H1 (cell line): Measurements from ENCODE around the gene CWH43. TPM values are rescaled to one million over a fixed set of nuclear protein-coding genes. Genes with fewer than 3 reads are reported as not detected.

Source experiments
- CTCF ChIA-PET: fragments of 300-600 bp; sonication (Branson Sonifier 250); formaldehyde crosslinking; loops from one replicate; lab custom pipeline; 2021; ENCODE audit not compliant: partially characterized antibody; lab: Charles Lee
- POLR2A ChIA-PET: fragments of 300-600 bp; sonication (Branson Sonifier 250); formaldehyde crosslinking; loops from one replicate; lab custom pipeline; 2021; ENCODE audit warnings: inconsistent platforms; ENCODE audit not compliant: partially characterized antibody; lab: Charles Lee
- DNase-seq, 2 experiments: peaks; one replicate each; pipeline versions ENCODE4 v3.0.0 to v3.0.0-alpha.2; 2010 to 2022; ENCODE audit warnings: low spot score in 2 of 2, low read depth in 1 of 2, mixed read lengths in 1 of 2
- FAIRE-seq: peaks from 2 replicates; lab custom pipeline; 2011; peaks lifted over from hg19 to GRCh38; lab: Jason Lieb, UNC
- H2AFZ ChIP-seq: 2 replicates; pipeline ENCODE4 v1.8.1; 2012; ENCODE audit warnings: low read length, inconsistent platforms
- H2AK5ac ChIP-seq: 2 replicates; pipeline ENCODE4 v1.6.1; 2013; ENCODE audit warnings: low read depth, low read length
- H2BK120ac ChIP-seq: replicated peaks from 2 replicates; pipeline ENCODE3; 2013; ENCODE audit warnings: low read depth, low read length, inconsistent platforms
- H2BK12ac ChIP-seq: 2 replicates; pipeline ENCODE4 v1.6.1; 2013; ENCODE audit warnings: low read depth, low read length
- H2BK15ac ChIP-seq: 2 replicates; pipeline ENCODE4 v1.6.1; 2013; ENCODE audit warnings: low read length
- H2BK20ac ChIP-seq: 2 replicates; pipeline ENCODE4 v1.6.1; 2013; ENCODE audit warnings: low read length
- H2BK5ac ChIP-seq: 2 replicates; pipeline ENCODE4 v1.6.1; 2013; ENCODE audit warnings: low read depth, low read length
- H3K14ac ChIP-seq: 2 replicates; pipeline ENCODE4 v1.6.1; 2013; ENCODE audit warnings: inconsistent platforms; ENCODE audit not compliant: insufficient read length
- H3K18ac ChIP-seq: 2 replicates; pipeline ENCODE4 v1.6.1; 2013; ENCODE audit warnings: low read length; ENCODE audit errors: extremely low read depth
- H3K23ac ChIP-seq: 2 replicates; pipeline ENCODE4 v1.6.1; 2013; ENCODE audit warnings: inconsistent platforms; ENCODE audit not compliant: insufficient read length
- H3K23me2 ChIP-seq: 2 replicates; pipeline ENCODE4 v1.6.1; 2013; ENCODE audit warnings: low read depth, low read length
- H3K27ac ChIP-seq: 2 replicates; pipeline ENCODE4 v1.6.1; 2011; ENCODE audit warnings: low read depth, low read length, inconsistent platforms
- H3K27me3 ChIP-seq, 4 experiments: replicated peaks in 1 of 4; 1 replicate in 1 of 4; 2 replicates in 3 of 4; pipeline versions ENCODE4 v1.6.1 to v1.8.1; 2011 to 2013; ENCODE audit warnings: low read length in 3 of 4, mild to moderate bottlenecking in 3 of 4, inconsistent platforms in 2 of 4, mixed read lengths in 2 of 4, moderate library complexity in 1 of 4; ENCODE audit not compliant: control insufficient read depth in 3 of 4, insufficient read depth in 3 of 4; ENCODE audit errors: extremely low read depth in 1 of 4
- H3K36me3 ChIP-seq, 4 experiments: 2 replicates each; pipeline versions ENCODE4 v1.6.1 to v1.8.1; 2011 to 2013; ENCODE audit warnings: mild to moderate bottlenecking in 4 of 4, low read length in 3 of 4, moderate library complexity in 2 of 4, control low read depth in 1 of 4, inconsistent platforms in 1 of 4; ENCODE audit not compliant: insufficient read depth in 4 of 4, control insufficient read depth in 2 of 4
- H3K4ac ChIP-seq: replicated peaks from 2 replicates; pipeline ENCODE3; 2013; ENCODE audit warnings: low read length, low read depth, mixed read lengths, inconsistent platforms; ENCODE audit not compliant: insufficient read length
- H3K4me1 ChIP-seq, 4 experiments: replicated peaks in 1 of 4; 1 replicate in 1 of 4; 2 replicates in 3 of 4; pipeline versions ENCODE4 v1.6.1 to v1.8.1; 2011 to 2013; ENCODE audit warnings: low read length in 3 of 4, inconsistent platforms in 2 of 4, mixed read lengths in 1 of 4; ENCODE audit not compliant: insufficient read depth in 4 of 4, control insufficient read depth in 3 of 4
- H3K4me2 ChIP-seq, 2 experiments: 2 replicates each; pipeline versions ENCODE4 v1.6.1 to v1.8.1; 2011 to 2013; ENCODE audit warnings: low read depth in 2 of 2, low read length in 2 of 2, control low read depth in 1 of 2, inconsistent platforms in 1 of 2, mild to moderate bottlenecking in 1 of 2; ENCODE audit not compliant: insufficient read depth in 1 of 2
- H3K4me3 ChIP-seq, 4 experiments: fragments of 200-600, 300-600 bp in 1 of 4; sonication (generic), shearing (Covaris generic), sonication (Bioruptor Twin) in 1 of 4; 2 replicates each; pipeline versions ENCODE4 v1.5.1 to v1.8.1; 2011 to 2016; ENCODE audit warnings: low read length in 4 of 4, low read depth in 3 of 4, control low read depth in 2 of 4, inconsistent platforms in 2 of 4, mild to moderate bottlenecking in 2 of 4, mixed read lengths in 1 of 4, moderate library complexity in 1 of 4; ENCODE audit not compliant: insufficient read depth in 2 of 4; ENCODE audit errors: extremely low read depth in 1 of 4
- H3K56ac ChIP-seq: replicated peaks from 2 replicates; pipeline ENCODE3; 2013; ENCODE audit warnings: low read depth, mild to moderate bottlenecking, mixed read lengths, low read length, inconsistent platforms; ENCODE audit not compliant: insufficient read length
- H3K79me1 ChIP-seq: 2 replicates; pipeline ENCODE4 v1.6.1; 2013; ENCODE audit warnings: low read depth, low read length, control low read depth
- H3K79me2 ChIP-seq, 2 experiments: 2 replicates each; pipeline versions ENCODE4 v1.6.1 to v1.8.1; 2012 to 2013; ENCODE audit warnings: low read length in 2 of 2, mild to moderate bottlenecking in 2 of 2, inconsistent platforms in 1 of 2; ENCODE audit not compliant: insufficient read depth in 2 of 2, control insufficient read depth in 1 of 2
- H3K9ac ChIP-seq, 4 experiments: replicated peaks in 1 of 4; 1 replicate in 1 of 4; 2 replicates in 3 of 4; pipeline versions ENCODE4 v1.6.1 to v1.8.1; 2011 to 2013; ENCODE audit warnings: low read depth in 3 of 4, low read length in 3 of 4, control low read depth in 2 of 4, mild to moderate bottlenecking in 2 of 4, moderate library complexity in 2 of 4, inconsistent platforms in 1 of 4; ENCODE audit errors: extremely low read depth in 1 of 4
- H3K9me3 ChIP-seq, 2 experiments: 2 replicates each; pipeline versions ENCODE4 v1.6.1 to v1.8.1; 2012 to 2013; ENCODE audit warnings: mild to moderate bottlenecking in 2 of 2, moderate library complexity in 2 of 2, control low read depth in 1 of 2, inconsistent platforms in 1 of 2, low read depth in 1 of 2, low read length in 1 of 2, mixed read lengths in 1 of 2; ENCODE audit not compliant: insufficient read depth in 2 of 2
- H4K20me1 ChIP-seq, 2 experiments: replicated peaks in 1 of 2; 2 replicates each; pipeline versions ENCODE3 to v1.8.1; 2011 to 2013; ENCODE audit warnings: inconsistent platforms in 2 of 2, low read length in 2 of 2, mild to moderate bottlenecking in 1 of 2; ENCODE audit not compliant: insufficient read depth in 2 of 2, control insufficient read depth in 1 of 2
- H4K5ac ChIP-seq: 2 replicates; pipeline ENCODE4 v1.6.1; 2013; ENCODE audit warnings: low read length, low read depth, mixed read lengths, inconsistent platforms; ENCODE audit not compliant: insufficient read length
- H4K8ac ChIP-seq: 2 replicates; pipeline ENCODE4 v1.8.0; 2013; ENCODE audit warnings: mild to moderate bottlenecking, moderate library complexity, low read length, inconsistent platforms; ENCODE audit not compliant: insufficient read depth; ENCODE audit errors: extremely low read depth
- H4K91ac ChIP-seq: replicated peaks from 2 replicates; pipeline ENCODE3; 2013; ENCODE audit warnings: low read length, mixed read lengths, inconsistent platforms; ENCODE audit not compliant: insufficient read length
- FOSL1 ChIP-seq: IDR thresholded peaks from 2 replicates; pipeline ENCODE4 v1.6.1; 2011; ENCODE audit warnings: mild to moderate bottlenecking, low read depth, low read length, moderate library complexity; ENCODE audit not compliant: insufficient read depth
- GTF2F1 ChIP-seq: IDR thresholded peaks from 2 replicates; pipeline ENCODE4 v1.6.1; 2012; ENCODE audit warnings: low read depth, low read length, improper control_type of control experiment, borderline replicate concordance
- PHF8 ChIP-seq: fragments of 200-600 bp; sonication (generic); conservative IDR thresholded peaks from 2 replicates; pipeline ENCODE4 v1.7.1; 2012; ENCODE audit warnings: low read depth, mild to moderate bottlenecking, inconsistent platforms, low read length, moderate library complexity
- TBP ChIP-seq: IDR thresholded peaks from 2 replicates; pipeline ENCODE4 v1.6.1; 2011; ENCODE audit warnings: low read depth, low read length, improper control_type of control experiment
- polyA plus RNA-seq, 7 experiments: library from polyadenylated mRNA; depleted of rRNA in 3 of 7; stranded (reverse) in 5 of 7; unstranded in 2 of 7; fragments of >200 nt in 5 of 7; fragments of 200-250 nt in 2 of 7; gene quantifications; 1 replicate in 5 of 7; 2 replicates in 1 of 7; 4 replicates in 1 of 7; pipeline versions ENCODE4 v1.2.1 to v1.2.3, GENCODE V29; 2011 to 2013; ENCODE audit warnings: missing spikeins in 2 of 7, mixed read lengths in 2 of 7
- total RNA-seq: library from RNA; stranded (reverse); fragmentation: NEBNext Ultra II Directional; extraction: Animal tissue kit (Norgen Biotek cat#: 25700); gene quantifications from 2 replicates; pipeline ENCODE4 v1.2.1, GENCODE V29; 2021

CWH43 gene
- total and polyA plus RNA-seq, 2 of the 8 experiments (the other 6 are each of a cell fraction or from before 2014, with no cell fraction given), result not detected

GRCh38 chr4:48967101-48967500, 19.0 kb upstream of the CWH43 start:
- Histone ChIP-seq H2BK120ac (no peak overlapping the region), H3K27ac (no peak overlapping the region), H3K4me2 (no peak overlapping the region), H3K27me3 (no peaks in the 10 kb centered on the region), H2BK12ac (no peak overlapping the region), H4K20me1 (no peaks in the 10 kb centered on the region), H2AK5ac (no peak overlapping the region), H3K79me1 (no peaks in the 10 kb centered on the region), H2BK15ac (no peak overlapping the region), H3K9me3 (no peaks in the 10 kb centered on the region), H3K36me3 (no peaks in the 10 kb centered on the region), H3K56ac (no peak overlapping the region), H3K79me2 (no peaks in the 10 kb centered on the region), H4K91ac (no peak overlapping the region), H3K14ac (no peak overlapping the region), H3K18ac (no peak overlapping the region), H2BK20ac (no peak overlapping the region), H3K9ac (no peak overlapping the region), H3K23ac (no peak overlapping the region), H3K23me2 (no peaks in the 10 kb centered on the region), H4K5ac (no peak overlapping the region), H3K4me1 (no peaks in the 10 kb centered on the region), H4K8ac (no peak overlapping the region), H2BK5ac (no peak overlapping the region), H2AFZ (no peak overlapping the region), H3K4me3 (no peak overlapping the region), H3K4ac (no peak overlapping the region)
- ChIA-PET POLR2A (no interaction called here), CTCF (interaction anchor here (0.8 to 11.1 kb wide), 2 partner anchors 24 to 26 kb away, joined by 6 to 101 read pairs; no protein-coding TSS in a partner anchor)
- TF ChIP-seq PHF8 (no peak), TBP (no peak), FOSL1 (no peak), GTF2F1 (no peak)
- DNase-seq (no peak), FAIRE-seq (no peak)
